GOT3 (cell line): ENCODE measurements around the gene FPGS.
"Not testable (repeated sequence)": the region's sequence is repeated elsewhere in the genome, so short reads cannot be mapped to it uniquely, and the experiment has no call there.

ENCODE experiments used
- DNase-seq: peaks from one replicate; lab custom pipeline; 2025; ENCODE audit warnings: mixed read lengths; lab: John Stamatoyannopoulos, UW

The FPGS gene, protein sequence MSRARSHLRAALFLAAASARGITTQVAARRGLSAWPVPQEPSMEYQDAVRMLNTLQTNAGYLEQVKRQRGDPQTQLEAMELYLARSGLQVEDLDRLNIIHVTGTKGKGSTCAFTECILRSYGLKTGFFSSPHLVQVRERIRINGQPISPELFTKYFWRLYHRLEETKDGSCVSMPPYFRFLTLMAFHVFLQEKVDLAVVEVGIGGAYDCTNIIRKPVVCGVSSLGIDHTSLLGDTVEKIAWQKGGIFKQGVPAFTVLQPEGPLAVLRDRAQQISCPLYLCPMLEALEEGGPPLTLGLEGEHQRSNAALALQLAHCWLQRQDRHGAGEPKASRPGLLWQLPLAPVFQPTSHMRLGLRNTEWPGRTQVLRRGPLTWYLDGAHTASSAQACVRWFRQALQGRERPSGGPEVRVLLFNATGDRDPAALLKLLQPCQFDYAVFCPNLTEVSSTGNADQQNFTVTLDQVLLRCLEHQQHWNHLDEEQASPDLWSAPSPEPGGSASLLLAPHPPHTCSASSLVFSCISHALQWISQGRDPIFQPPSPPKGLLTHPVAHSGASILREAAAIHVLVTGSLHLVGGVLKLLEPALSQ

DNA sequence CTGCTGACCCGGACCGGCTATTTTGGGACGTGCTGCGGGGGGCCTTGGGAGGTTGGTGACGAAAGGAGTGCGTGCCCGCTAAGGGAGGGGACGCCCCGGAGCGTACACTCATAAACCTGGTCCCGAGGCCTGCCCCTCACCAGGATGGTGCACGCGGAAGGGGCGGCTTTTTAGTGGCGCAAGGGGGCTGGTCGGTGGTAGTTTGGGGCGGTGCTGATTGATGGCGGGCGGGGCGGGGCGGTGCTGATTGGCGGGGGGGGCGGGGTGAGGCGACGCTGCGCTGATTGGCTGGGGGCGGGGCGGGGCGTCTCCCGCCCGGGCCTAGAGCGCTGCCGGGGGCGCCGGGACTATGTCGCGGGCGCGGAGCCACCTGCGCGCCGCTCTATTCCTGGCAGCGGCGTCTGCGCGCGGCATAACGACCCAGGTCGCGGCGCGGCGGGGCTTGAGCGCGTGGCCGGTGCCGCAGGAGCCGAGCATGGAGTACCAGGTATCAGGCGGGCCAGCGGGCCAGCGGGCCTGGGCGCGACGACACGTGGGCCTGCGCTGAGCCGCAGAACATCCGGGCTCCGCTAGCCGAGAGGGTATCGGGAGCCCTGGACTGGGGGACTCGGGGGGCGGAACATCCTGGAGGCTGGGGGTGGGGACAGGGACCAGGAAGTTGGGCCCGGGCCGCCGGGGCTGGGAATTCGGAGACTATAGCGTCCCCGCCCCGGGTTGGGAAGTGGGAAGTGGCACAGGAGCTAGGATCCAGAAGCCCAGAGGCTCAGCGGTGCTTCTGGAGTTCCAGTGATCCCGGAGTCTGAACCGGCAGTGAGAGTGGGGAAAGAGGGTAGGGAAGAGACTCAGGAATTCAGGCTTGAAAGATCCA, at the start of gene FPGS:
Gene FPGS (plus strand): TSS at position 307 of the 868 bp plus-strand sequence. CDS start 43 bp downstream, at position 350.
- DNase-seq: peak; percentile 26

DNA sequence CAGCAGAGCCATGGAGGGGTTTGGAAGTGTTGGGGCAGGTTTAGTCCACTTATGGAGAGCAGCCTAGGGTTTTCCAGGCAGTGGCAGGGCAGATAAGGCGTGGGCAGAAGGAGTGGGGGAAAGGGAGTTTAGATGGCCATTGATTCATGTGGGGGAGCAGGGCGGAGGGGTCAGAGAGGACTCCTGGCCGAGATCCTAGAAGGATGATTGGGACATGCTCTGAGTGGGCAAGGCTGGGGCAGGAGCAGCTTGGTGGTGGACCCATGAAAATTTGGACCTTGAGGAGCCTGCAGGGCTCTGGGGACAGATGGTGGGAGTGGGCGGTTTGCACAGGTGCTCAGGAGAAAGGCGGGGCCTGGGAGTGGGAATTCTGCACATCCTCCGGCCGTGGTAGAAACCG, 49.5 kb upstream of the FPGS start:
- DNase-seq: no peak

DNA sequence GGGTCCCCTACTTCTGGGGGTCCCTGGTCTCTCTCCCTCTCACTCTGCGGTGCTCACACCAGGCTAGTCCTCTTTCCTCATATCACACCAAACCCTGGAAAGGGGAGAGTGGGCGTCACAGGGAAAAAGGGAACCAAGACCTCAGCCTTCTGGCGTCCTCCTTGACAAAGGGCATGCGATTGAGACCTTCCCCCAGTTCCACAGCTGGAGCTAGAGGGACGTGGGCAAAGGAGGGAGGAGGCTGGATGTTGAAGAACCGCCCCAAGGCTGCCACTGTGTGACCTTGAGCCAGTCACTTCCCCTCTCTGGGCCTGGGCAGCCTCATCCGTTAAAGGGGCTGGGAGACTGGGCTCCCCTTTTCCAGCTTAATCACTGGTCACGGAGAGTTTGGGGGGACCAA, 49.1 kb upstream of the FPGS start:
- no peak for DNase-seq

DNA sequence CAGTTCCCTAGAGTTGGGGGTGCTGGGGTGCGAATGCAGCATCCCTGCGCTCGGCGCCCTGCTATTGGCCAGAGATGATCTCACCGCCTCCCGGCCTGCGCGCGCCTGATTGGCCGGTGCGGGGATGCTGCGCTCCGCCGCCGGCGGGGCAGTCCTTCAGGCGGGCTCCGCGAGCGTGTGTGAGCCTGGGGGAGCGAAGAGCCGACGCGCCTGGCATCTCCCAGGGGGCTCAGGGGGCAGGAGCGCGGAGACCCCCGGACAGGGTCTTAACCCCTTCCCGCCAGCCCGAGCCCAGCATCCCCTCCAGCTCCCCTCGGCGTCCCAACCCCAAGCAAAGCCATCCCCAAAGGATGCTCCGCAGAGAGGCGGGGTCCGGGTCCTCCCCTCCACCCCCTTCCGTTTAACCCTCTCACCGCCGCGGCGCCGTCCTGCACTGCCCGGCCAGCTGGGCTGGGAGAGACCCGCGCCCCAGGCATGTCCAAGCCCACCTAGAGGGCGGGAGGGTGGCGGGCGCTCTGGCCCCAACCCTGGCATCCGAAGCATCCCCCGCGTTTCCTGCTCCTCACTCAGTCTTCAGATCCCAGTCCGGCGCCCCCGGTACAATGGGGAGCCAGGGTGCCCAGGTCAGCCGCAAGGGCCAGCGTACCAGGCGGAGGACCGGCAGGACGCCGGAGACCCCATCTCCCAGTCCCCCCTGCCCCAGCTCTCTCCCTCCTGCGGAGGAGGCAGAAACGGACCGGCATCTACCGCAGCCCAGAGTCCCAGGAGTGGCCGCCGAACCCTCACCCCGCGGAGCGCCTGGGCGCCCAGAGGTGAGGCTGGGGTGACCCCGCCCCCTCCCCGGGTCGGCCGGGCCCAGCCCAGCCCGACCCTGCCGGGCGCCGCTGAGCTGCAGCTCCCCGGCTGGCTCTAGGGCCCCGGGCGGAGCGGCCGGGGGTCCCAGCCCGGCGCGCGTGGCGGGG, 48.3 kb upstream of the FPGS start:
- DNase-seq: no peak

DNA sequence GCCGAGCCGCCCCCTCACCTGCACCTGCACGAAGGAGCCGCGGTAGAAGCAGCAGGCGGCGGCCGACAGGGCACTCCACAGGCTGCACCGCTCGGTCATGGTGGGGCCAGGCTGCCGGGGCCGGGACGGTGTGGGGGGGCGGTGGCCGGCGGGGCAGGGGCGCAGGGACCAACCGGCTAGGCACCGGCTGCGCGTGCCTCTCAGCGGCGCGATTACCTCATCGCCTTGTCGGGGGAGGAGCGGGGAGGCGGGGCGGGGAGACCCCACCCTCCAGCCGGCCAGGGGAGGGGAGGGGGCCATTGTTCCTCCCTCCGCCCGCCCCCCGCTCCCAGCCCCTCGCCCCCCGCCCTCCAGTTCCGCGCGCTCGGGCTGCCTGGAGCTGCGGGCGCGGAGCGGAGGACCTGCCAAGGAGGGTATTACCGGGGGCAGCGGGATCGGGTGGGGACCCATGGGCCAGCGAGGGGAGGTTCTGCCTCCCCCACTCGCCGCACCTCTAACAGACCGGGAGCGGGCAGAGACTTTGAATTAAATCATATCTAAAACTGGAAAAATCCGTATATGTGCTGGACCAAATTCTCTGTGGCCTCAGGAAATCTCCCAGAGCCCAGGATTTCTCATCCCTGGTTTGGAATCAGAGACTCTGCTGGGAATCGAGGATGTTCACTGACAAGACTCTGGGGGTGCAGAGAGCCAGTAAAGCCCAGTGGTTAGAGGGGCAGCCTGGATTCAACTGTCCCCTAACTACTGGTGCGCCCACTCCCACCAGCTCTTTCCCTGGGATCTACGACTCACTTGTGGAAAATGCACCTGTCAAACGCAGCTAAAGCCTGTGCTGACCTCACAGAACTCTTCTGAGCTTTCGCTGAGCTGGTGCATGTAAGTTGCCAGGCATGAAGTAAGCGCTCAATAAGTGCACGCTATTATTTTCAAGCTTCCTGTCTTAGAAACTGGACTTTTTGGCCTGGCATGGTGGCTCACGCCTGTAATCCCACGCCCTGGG, 47.3 kb upstream of the FPGS start:
- no peak for DNase-seq

DNA sequence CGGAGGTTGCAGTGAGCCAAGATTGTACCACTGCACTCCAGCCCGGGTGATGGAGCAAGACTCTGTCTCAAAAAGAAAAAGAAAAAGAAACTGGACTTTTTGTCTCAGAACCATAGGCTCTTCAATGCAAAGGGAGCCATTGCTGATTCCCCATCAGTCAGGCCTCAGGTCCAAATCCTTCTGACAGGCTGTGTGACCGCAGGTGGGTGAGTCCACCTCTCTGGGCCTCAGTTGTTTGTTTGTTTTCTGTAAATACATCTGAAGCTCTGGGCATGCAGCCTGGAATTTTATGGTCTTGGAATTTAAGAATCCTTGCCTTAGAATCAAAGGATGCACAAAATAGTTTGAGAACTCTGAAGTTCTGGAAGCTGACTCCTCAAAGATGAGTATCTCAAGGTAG, 46.4 kb upstream of the FPGS start:
- no peak for DNase-seq

DNA sequence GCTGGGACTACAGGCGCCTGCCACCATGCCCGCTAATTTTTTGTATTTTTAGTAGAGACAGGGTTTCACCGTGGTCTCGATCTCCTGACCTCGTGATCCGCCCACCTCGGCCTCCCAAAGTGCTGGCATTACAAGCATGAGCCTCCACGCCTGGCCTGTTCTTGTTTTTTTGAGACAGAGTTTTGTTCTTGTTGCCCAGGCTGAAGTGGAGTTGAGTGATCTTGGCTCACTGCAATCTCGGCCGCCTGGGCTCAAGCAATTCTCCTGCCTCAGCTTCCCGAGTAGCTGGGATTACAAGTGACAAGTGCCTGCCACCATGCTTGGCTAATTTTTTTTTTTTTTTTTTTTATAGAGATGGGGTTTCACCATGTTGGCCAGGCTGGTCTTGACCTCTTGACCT, 45.9 kb upstream of the FPGS start:
- not testable (repeated sequence) for DNase-seq

DNA sequence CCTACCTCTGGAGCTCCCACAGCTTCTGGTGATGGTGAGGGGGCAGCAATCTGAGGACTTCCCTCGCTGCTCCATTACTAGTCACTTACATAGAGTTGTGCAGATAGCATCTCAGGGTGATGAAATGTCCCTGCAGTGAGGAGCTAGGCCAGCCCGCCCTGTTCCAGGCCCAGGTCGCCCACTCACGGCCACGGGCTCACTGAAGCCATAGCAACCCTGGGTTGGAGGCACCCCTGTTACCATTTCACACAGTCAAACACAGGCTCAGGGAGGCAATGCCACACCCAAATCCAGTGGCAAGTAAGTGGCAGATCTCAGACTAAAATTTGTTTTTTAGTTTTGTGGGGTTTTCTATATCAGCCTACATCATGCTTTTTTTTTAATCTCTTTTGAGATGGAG, 43.8 kb upstream of the FPGS start:
- DNase-seq: no peak

DNA sequence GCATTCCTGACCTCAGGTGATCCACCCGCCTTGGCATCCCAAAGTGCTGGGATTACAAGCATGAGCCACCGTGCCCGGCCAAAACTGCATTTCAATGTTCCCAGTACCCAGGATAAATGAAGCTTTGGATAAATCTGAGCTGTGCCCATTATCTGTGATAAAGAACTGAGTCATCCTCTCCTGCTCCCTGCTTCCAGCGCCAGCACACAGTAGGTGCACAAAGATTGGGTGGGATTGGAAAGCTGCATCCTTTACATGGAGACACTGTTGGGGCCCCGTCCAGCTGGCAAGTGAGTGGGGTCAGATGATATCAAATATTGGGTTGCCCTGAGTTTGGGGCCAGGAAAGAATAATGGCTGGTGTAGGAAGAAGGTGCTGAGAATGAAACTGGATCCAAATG, 41.6 kb upstream of the FPGS start:
- no peak for DNase-seq

DNA sequence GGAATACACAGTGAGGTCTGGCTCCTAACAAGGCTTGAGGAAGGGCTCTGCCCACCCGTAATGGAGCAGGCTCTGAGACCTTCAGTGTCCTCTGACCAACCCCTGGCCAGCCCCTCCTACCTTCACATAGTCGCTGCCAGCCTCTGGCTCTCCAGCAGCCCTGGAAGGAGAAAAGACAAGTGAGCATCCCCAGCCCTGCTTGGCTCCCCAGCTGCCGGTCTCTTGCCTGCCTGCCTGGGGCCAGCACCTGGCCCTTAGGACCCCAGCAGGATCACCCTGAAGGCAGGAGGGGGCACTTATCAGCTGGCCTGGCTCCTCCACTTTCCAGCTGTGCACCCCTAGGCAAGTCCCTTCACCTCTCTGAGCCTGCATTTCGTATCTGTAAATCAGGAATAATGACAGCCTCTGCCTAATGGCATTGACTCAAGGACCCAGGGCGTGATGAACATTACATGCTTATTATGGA, 41.2 kb upstream of the FPGS start:
- no peak for DNase-seq

DNA sequence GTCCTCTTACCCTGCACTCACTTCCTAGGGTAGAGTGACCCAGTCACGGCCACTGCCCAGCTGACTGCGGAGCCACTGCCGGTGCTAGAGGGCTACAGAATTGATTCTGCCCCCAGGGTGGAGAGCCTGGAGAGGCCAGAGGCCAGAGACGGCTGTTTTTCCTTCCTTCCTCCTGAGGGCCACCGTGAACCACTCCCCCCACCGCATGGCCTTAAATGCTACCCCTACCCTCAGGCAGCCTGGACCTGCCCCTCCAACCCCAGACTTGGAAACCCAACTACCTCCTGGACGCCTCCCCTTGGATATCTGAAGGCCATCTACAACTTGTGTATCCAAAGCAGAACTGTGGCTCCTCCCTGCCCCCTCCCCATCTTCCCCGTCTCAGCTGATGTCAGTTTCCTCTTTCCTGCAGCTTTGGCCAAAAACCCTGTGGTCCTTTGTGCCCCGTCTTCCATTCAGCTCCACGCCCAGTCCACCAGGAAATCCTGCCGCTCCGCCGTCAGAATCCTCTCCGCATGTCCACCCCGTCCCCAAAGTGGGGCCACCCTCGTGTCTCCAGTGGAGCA, 40.5 kb upstream of the FPGS start:
- no peak for DNase-seq

DNA sequence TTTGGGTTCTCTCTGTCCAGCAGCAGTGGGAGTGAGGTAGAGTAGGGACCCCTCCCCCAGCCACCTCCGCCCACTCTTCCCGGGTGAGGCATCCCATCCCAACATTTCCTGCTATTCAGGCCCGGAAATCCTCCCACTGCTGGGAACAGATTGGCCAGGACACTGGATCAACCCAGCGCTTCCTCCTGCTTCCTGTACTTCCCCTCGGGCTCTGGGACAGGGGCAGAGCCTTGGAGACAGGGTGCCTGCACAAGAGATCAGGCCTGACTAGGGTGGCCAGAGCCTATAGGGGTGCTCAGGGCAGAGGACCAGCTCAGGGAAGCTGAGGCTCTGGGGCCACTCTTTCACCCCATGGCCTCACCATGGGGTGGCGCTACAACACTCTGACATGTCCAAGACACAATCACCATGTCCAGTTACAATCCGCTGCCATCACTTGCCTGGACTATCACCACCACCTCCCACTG, 38.7 kb upstream of the FPGS start:
- no peak for DNase-seq

DNA sequence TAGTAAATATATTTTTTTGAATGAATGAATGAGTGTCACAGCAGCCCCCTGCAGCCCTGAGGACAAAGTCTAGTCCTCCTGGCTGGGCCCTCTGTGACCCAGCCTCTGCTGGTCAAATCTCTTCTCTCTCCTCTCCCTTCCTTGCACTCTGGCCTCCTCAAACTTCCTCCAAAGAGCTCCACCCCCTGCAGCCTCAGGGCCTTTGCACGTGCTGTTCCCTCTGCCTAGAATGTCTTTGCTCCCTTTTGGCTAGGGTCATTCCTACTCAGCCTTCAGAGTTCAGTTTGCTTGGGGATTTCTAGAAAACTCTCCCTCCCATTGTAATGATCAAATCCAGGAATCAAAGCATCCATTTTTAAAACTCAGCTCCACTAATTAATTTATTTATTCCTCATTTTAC, 37.3 kb upstream of the FPGS start:
- no peak for DNase-seq

DNA sequence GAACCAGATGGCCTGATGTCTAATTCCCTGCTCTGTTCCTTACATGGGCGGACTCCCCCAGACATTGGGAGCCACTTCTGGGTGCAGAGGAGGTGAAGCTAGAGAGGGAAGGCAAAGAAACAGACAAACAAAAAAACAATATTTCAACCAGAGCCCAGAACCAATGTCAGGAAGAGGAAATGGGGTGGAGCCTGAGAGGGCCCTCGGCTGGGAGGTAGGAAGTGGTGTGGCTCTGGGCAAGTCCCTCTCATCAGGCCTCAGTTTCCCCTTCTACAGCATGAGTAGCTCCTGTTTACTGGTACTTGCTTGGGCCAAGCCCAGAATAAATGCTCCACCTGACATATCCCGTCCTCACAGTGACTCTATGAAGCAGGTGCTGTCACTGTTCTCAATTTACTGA, 35.3 kb upstream of the FPGS start:
- no peak for DNase-seq

DNA sequence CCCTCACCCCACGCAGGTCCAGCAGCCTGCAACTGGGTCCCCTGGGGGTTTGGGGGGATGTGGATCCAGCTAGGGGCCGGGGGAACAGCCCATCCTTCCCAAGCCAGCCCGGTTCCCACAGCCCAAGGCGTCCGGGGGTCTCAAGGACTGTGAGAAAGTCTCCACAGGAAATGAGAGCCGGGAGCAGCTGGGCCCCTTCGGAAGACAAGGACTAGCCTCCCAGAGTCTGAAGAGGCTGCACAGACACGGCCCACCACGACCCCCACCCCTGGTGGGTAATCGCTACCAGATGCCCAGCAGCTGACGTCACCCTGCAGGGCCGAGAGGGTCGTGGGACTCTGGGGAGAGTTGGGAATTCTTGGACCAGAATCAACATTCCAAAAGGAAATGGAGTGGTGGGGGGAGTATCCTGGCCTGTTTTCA, 34.8 kb upstream of the FPGS start:
- DNase-seq: no peak

DNA sequence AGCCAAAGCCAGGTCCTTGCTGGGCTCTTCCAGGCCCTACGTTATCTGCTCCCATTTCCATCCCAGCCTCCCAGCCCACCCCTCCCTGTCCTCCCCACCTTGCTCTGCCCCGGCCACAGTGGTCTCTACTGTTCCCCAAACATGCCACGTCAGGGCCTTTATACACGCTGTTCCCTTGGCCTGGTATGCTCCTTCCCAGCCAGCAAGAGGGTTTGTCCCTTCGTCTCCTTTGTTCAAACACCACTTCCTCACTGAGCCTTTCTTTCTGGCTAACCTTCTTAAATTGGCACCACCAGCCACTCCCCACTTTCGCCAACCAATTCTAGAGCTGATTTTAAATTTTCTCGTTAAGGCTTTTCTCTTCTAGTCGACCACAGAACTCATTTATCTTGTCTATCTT, 34.0 kb upstream of the FPGS start:
- no peak for DNase-seq

DNA sequence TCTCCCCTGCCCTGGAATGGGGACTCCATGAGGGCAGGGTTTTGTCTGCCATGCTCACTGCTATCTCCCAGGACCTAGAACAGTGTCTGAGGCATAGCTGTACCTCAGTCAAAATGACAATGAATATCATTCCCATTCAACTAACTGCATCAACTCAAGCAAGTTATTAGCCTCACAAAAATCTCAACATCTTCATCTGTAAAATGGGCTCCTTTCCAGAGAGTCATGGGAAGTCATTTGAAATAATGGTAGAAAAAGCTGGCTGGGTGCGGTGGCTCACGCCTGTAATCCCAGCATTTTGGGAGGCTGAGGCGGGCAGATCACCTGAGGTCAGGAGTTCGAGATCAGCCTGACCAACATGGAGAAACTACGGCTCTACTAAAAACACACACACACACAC, 33.6 kb upstream of the FPGS start:
- no peak for DNase-seq

DNA sequence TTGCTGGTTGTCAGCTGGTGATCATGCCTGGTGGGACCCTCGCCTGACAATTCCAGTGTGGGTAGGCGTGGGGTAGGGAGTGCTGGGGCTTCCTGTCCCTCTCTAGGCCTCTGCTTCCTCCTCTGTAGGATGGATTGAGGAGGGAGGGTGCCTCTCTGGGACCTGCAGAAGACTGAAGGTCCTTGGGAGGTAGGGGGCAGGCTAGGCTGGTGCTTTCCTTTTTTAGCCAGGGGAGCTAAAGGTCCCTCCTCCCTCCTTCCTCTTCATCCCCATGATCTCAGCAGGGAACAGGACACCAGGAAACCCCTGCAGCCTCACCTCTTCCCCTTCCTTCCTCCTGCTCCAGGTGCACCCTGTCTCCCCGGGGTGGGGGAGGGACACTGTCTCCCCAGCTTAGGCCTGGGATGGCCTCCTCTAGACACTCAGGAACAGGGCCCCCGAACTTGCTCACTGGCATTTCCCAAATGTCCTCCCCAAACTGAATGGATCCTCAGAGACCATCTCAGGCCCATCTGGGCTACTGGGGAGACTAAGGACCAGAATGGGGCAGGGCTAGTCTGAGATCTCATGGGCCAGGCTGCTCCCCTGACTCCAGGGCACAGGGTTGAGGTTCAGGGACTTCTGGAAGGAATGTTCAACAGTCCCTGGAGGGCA, 32.6 kb upstream of the FPGS start:
- no peak for DNase-seq

DNA sequence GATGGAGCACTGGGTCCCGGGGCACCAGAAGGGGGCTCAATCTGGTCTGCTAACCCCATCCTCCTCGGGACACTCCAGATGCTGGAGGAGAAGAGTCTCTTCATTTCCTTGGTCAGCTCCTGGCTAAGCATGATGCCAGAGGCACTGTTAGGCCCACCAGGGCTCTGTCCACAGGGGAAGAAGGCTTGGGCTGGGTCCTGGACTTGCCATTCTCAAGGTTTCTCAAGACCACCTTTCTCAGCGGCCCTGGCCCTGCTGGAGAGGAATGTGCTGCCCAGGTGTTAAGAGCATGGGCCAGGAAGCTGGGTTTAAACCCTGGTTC, 32.1 kb upstream of the FPGS start:
- no peak for DNase-seq
